A549 treated with AZD2906 at 1 μM for 4 hours (cell line): ENCODE measurements around the gene SLX9. TPM values are rescaled to one million over a fixed set of nuclear protein-coding genes. Genes with fewer than 3 reads are reported as not detected.

Experiments
- total RNA-seq: library from RNA; stranded (reverse); fragments of 200-300 nt; extraction: Qiagen RNA extraction; gene quantifications from 5 replicates; pipeline ENCODE4 v1.2.3, GENCODE V29; 2022

Gene SLX9
- total RNA-seq = 40.0 to 62.2 TPM (median 59.7 TPM) in 5 replicates

GRCh38 chr21:44939532-44940115, at the start of gene SLX9:
TSS of gene SLX9 (plus strand) at chr21:44940029. CDS start at chr21:44940058, 29 bp downstream.

GRCh38 chr21:44920694-44921604, 18.9 kb upstream of the SLX9 start, which contains the start of gene ITGB2:
TSS of gene ITGB2 (minus strand) at chr21:44920899. CDS start at chr21:44910782, 10,117 bp downstream.

Other genes with a start within 250 kb of the SLX9 start
- gene KRTAP10-12, start 242.9 kb upstream of the SLX9 start, total RNA-seq = not detected in 5 replicates
- gene TSPEAR, start 228.5 kb upstream of the SLX9 start, total RNA-seq = not detected in 5 replicates
- 30.3 to 39.6 TPM (median 32.3 TPM) in 5 replicates for gene UBE2G2, start 138.2 kb upstream of the SLX9 start, total RNA-seq
- gene SUMO3, start 122.0 kb upstream of the SLX9 start, total RNA-seq = 59.2 to 68.0 TPM (median 64.4 TPM) in 5 replicates
- gene PTTG1IP, start 66.3 kb upstream of the SLX9 start, total RNA-seq = 93.7 to 101 TPM (median 97.6 TPM) in 5 replicates
- 0.48 to 0.85 TPM (median 0.84 TPM) in 5 replicates for gene ITGB2, start 19.1 kb upstream of the SLX9 start, total RNA-seq
- gene ADARB1, start 134.6 kb downstream of the SLX9 start, total RNA-seq = 6.5 to 11.5 TPM (median 8.4 TPM) in 5 replicates